GM12873 (cell line): ENCODE measurements around the gene ZNF277.

Source experiments
- TF ChIP-seq, protein P1 (sequence below): IDR thresholded peaks from 2 replicates; pipeline ENCODE4 v1.5.1; 2012; ENCODE audit warnings: low read depth, mild to moderate bottlenecking, moderate library complexity, low read length, control low read depth; ENCODE audit not compliant: insufficient read depth; ENCODE audit errors: missing control alignments

ZNF277 gene

DNA sequence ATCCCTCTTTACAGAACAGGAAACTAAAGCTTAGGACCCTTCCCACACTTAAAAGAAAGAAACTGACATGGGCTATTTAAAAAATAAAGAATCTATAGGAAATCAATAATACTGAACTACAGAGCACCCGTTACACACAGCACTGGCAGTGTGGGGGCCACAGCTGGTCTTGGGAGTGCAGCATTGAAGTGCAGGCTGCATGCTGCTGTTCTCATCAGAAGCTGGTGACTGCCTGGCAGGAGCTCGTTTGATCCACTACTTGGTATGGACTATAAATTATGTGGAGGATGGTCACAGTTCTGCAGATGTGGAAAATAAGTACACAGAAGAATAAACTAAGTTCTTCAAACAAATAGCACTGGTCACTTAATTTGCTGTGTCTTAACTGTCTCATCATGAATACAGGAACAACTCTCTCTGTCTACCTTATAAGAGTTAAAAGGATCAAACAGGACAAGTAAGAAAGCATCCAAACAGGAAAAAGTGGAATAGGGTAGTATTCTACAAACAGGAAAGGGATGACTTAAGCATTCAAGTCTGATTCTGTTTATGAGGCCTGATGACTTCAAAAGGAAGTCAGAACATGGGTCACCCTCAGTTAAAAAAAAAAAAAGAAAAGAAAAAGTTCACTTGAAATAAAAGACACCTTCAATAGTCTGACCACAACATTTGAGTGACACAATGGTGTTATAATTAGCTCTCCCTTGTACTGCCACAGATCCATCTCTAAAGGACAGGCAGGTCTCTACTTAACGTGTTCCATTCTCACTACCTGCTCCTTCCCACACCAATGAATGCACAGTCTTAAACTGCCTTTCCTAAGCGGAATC, 21.3 kb upstream of the ZNF277 start:
- TF ChIP-seq, protein P1, sequence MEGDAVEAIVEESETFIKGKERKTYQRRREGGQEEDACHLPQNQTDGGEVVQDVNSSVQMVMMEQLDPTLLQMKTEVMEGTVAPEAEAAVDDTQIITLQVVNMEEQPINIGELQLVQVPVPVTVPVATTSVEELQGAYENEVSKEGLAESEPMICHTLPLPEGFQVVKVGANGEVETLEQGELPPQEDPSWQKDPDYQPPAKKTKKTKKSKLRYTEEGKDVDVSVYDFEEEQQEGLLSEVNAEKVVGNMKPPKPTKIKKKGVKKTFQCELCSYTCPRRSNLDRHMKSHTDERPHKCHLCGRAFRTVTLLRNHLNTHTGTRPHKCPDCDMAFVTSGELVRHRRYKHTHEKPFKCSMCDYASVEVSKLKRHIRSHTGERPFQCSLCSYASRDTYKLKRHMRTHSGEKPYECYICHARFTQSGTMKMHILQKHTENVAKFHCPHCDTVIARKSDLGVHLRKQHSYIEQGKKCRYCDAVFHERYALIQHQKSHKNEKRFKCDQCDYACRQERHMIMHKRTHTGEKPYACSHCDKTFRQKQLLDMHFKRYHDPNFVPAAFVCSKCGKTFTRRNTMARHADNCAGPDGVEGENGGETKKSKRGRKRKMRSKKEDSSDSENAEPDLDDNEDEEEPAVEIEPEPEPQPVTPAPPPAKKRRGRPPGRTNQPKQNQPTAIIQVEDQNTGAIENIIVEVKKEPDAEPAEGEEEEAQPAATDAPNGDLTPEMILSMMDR = no peak

DNA sequence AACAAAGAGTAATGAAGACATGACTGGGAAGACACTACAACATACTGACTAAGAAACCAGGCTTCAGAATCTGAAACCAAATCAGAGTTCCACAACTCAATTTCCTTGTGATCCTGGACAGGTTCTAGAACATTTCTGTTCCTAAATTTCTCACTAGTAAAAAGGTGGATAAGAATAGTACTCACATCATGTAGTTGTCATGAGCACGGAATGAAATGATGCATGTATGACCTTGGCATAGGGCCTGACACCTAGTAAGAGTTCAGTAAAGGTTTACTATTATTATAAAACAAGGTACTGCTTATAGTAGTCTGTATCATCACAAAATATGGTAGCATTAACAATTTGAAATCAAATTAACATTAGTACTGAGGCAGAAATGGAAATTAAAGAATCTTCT, 20.2 kb upstream of the ZNF277 start:
- TF ChIP-seq, protein P1 = no peak

DNA sequence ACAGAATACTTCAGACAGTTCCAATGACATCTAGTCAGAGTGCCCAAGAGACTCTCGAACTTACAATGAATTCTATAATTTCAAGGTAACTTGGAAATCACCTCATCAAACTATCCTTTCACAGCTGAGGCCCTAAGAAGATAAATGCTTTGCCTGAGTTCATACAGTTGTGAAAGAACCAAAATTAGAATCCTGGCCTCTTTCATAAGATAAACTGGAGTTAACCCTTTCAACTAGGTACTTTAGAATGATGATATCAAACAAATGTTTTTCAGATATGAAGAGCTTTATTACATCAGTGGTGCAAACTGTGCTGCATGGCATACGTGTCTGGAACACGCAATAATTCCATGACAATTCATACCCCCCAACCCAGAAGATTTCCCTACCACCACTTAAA, 18.2 kb upstream of the ZNF277 start:
- TF ChIP-seq, protein P1 = no peak

DNA sequence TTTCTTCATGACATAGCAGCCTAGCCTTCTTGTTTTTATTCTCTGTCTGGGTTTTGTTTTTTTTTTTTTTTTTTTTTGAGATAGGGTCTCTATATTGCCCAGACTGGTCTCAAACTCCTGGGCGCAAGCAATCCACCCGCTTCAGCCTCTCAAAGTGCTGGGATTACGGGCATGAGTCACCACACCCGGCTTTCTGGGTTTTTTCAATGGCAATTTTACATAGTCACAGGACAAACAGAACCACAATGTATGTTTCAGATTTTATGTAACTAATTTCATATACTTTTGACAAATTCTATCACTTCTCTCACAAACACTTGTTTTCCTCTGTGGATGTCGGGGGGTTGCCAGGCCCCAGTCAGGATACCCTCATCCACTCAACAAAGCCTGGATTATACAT, 16.8 kb upstream of the ZNF277 start:
- TF ChIP-seq, protein P1 = no peak

DNA sequence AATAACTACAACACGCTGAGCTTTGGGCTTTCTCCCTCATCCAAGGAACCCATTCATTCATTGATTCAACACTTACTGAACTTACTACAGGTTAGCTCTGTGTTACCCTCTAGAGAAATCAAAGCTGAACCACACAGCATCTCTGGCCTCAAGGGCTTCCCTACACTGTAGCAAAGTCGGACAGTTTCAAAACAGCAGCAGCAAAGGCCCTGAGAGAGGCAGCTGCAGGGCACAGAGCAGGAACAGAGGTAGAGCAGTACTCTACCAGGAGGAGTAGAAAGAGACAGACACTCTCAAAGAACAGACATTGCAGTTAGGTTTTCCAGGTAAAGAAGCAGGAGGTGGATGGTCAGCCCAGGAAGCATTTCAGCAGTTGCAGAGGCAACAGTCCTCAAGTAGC, 16.4 kb upstream of the ZNF277 start:
- TF ChIP-seq, protein P1 = no peak

DNA sequence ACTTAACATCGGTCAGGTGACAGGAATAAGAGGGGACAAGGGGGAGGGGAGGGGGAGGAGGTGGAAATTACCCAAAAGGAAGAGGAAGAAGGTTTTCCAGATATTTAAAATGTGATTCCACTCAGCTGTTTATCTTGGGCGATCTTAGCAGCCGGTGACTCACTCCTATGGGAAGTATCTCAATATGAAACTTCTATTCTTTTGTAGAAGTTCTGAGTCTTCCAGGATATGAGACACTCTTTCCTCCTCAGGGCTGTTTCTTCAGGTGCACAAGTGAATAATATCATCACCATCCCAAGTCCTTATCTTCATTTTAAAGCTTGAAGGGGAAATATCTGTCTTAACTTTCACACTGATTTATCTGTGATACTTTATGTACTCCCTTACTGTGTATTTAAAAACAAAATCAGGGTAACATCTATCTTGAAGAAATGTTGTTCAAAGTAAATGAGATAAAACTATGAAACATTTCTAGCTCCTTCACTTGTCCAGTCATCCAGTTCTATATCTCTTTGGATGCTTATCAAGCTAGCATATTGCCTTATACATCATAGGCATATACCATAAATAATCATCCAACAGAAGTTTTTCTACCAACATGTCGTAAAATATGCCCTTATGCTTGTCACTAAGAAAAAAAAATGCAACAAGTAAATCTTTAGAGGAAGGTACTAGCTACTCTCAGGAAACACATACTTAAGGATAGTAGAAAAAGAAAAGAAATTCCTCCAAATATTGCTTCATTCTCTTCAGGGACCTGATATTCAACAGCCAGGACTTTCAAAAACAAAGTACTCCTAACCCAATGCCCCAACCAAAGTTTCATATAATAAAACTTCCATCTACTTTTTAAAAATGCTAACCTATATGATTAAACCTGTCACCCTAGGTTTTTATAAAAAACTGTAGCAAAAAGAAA, 14.0 kb upstream of the ZNF277 start:
- TF ChIP-seq, protein P1 = no peak

DNA sequence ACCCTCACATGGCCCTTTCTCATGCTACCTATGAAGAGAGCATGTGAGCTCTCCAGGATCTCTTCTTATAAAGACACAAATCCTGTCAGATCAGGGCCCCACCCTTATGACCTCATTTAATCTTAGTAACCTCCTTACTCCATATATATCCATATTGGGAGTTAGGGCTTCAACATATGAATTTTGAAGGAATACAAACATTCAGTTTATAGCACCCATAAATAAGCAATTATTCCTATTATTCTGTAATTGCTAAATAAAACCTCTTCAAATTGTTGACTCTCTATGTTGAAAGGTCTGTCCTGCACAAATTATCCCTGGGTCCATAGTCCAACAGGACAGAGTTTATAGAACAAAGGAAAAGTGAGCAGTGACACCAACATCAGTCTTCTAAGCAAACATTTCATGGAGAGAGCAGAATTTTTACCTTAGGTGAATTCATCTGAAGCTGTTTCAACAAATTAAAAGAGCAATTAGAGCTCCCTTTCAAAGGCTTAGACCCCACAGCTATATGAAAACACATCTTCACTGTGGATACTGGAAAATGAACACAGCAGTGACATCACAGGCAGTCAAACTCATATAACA, 12.5 kb upstream of the ZNF277 start:
- TF ChIP-seq, protein P1 = no peak
